ENCODE data around the gene ABI1.

GRCh38 chr10:26837139-26837538 lies 23.6 kb downstream of the ABI1 start:
- no peak for TF ChIP-seq CTCF (conservative IDR thresholded peaks at IDR 0.05)
- no peak for TF ChIP-seq EZH2 (IDR thresholded peaks at IDR 0.05; ENCODE audit: low read depth)

Data from PC-9 (cell line).